BE2C (cell line): Measurements from ENCODE around the gene THAP4.

Experiments
- DNase-seq: peaks from one replicate; pipeline ENCODE4 v3.0.0-alpha.2; 2020
- H3K27me3 ChIP-seq: fragments of 250-450 bp; sonication (Bioruptor Pico); 2 replicates; pipeline ENCODE4 v1.5.1; 2020; ENCODE audit warnings: mild to moderate bottlenecking
- H3K36me3 ChIP-seq: fragments of 250-450 bp; sonication (Bioruptor Pico); 2 replicates; pipeline ENCODE4 v1.5.1; 2020; ENCODE audit warnings: mild to moderate bottlenecking
- H3K4me1 ChIP-seq: fragments of 250-450 bp; sonication (Bioruptor Pico); 2 replicates; pipeline ENCODE4 v1.5.1; 2020
- H3K4me3 ChIP-seq: 2 replicates; pipeline ENCODE4 v1.5.1; 2011; ENCODE audit warnings: low read depth, low read length
- H3K9me3 ChIP-seq: fragments of 250-450 bp; sonication (Bioruptor Pico); 2 replicates; pipeline ENCODE4 v1.5.1; 2020
- TF ChIP-seq, protein P1 (sequence below): IDR thresholded peaks from 2 replicates; pipeline ENCODE4 v1.5.1; 2012; ENCODE audit warnings: mild to moderate bottlenecking, low read depth, low read length

The THAP4 gene

DNA sequence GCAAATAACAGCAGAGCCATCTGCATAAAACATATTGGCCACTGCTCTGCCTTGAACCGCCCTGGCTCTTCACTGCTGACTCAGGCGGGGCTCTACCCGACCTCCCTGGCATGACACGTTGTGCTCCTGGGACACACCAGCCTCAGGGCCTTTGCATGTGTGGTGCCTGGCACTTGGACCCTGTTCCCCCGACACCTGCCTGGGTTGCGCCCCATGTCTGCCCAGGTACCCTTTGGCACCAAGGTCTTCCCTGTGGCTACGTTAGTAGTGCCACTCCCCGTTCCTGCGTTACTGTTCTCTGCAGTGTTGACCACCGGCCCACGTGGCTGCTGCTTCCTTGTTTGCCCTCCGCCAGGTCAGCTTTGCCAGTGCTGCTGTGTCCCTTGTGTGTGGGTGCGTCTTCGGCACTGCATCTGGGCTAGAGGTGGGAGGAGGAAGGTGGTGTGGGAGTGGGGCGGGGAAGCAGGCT lies 20.9 kb upstream of the THAP4 start:
- TF ChIP-seq, protein P1, sequence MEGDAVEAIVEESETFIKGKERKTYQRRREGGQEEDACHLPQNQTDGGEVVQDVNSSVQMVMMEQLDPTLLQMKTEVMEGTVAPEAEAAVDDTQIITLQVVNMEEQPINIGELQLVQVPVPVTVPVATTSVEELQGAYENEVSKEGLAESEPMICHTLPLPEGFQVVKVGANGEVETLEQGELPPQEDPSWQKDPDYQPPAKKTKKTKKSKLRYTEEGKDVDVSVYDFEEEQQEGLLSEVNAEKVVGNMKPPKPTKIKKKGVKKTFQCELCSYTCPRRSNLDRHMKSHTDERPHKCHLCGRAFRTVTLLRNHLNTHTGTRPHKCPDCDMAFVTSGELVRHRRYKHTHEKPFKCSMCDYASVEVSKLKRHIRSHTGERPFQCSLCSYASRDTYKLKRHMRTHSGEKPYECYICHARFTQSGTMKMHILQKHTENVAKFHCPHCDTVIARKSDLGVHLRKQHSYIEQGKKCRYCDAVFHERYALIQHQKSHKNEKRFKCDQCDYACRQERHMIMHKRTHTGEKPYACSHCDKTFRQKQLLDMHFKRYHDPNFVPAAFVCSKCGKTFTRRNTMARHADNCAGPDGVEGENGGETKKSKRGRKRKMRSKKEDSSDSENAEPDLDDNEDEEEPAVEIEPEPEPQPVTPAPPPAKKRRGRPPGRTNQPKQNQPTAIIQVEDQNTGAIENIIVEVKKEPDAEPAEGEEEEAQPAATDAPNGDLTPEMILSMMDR: no peak
- Histone ChIP-seq H3K27me3 (no peaks in the 10 kb centered on the region), H3K4me1 (no peaks in the 10 kb centered on the region), H3K36me3 (peaks cover 54% of the 10 kb centered on the region), H3K4me3 (no peak overlapping the region), H3K9me3 (no peaks in the 10 kb centered on the region)
- DNase-seq: no peak

DNA sequence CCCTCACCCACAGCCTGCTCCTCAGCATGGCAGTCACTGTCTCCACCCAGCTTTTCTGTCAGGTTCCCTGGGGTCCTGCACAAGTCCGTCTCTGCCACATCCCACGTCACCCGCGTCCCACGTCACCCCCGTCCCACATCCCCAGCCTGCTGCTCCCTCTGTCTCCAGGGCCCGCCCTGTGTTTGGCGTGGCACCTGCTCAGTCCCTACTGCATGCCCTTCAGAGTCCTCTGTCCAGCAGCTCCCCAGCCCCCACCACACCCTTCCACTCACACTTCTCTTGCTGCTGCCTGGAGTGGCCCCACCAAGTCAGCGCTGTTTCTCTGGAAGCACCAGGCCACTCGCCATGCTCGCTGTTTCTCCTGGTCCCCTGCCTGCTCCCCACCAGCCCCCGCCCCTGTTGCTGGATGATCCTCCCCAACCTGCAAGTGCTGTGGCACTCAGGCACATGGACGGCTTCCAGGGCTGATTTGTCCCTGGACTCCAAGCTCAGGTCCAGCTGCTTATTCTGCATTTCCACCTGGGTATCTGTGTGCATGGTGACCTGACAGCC lies 19.3 kb upstream of the THAP4 start:
- no peaks in the 10 kb centered on the region for H3K4me1 ChIP-seq
- H3K4me3 ChIP-seq: no peak overlapping the region
- TF ChIP-seq, protein P1: no peak
- no peaks in the 10 kb centered on the region for H3K9me3 ChIP-seq
- H3K36me3 ChIP-seq: peaks cover 70% of the 10 kb centered on the region
- H3K27me3 ChIP-seq: no peaks in the 10 kb centered on the region
- DNase-seq: no peak

DNA sequence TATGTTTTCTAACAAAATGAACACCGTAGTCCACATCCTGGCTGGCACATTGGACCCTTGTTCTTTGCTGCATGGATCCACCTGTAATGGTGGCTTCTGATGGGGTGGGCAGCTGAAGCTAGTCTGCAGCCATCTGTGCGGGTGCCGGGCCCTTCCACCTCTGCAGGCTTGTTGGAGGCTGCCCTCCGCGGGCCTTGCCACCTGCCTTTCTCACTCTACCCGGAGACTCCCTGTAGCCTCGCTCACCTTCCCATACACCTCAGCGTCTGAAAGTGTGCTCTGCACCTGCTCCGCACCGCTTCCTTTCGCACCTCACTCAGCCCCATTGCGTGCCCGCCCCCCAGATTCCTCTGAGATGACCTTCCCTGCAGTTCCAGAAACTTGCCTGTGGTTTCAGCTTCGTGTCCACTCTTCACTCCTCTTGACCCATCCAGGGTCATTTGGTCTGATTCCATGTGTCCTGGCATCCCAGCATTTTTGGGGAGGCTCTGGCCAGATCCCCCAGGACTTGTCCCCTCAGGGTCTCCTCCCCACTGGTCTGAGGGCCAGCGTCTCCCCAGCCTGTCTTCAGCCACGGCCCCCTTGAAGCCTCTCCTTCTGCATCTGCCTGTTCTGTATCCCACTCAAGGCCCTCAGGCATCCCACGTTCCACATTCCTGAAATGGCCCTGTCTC lies 18.7 kb upstream of the THAP4 start:
- no peaks in the 10 kb centered on the region for H3K9me3 ChIP-seq
- no peaks in the 10 kb centered on the region for H3K27me3 ChIP-seq
- peaks cover 74% of the 10 kb centered on the region for H3K36me3 ChIP-seq
- no peaks in the 10 kb centered on the region for H3K4me1 ChIP-seq
- TF ChIP-seq, protein P1: no peak
- no peak overlapping the region for H3K4me3 ChIP-seq
- no peak for DNase-seq

DNA sequence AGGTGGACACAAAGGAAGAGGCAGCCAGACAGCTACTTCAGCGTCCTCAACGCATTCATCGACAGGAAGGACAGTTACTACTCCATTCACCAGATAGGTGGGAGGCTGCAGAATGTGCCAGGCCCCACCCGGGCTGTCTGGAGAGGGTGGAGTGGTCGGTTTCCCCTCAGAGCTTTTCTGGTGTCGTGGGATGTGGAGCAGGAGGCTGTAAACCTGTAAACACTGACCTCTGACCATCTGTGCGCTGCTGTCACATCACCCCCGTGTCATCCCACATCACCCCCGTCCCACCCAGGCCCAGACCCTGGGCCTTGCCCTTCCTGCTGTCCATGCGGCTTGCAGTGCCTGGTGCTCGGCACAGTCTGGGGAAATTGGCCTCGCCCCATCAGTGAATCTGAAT lies 17.6 kb upstream of the THAP4 start:
- Histone ChIP-seq H3K27me3 (no peaks in the 10 kb centered on the region), H3K4me3 (no peak overlapping the region), H3K9me3 (no peaks in the 10 kb centered on the region), H3K36me3 (peaks cover 65% of the 10 kb centered on the region), H3K4me1 (no peaks in the 10 kb centered on the region)
- no peak for DNase-seq
- TF ChIP-seq, protein P1: no peak

DNA sequence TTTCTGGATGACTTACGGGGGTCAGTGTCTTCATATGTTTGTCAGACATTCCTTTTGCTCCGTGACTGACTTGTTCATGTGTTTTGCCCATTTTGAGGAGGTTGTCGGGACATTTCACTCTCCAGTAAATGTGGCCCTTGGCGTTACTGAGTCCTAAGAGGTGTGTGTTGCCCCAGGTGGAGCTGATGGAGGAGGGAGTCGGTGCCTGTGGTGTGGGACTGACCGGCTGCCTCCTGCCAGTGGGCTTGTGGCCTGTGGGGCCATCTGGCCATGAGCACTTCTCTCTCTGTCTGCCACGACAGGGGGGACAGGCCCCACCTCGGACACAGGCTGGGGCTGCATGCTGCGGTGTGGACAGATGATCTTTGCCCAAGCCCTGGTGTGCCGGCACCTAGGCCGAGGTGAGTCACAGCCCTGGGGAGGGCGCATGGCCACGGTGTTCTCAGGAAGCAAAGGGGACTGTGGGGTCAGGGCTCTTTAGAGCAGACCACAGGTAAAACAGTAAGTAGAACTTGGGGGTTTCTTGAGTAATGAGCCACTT lies 16.3 kb upstream of the THAP4 start:
- no peak for DNase-seq
- TF ChIP-seq, protein P1: no peak
- peaks cover 59% of the 10 kb centered on the region for H3K36me3 ChIP-seq
- H3K27me3 ChIP-seq: no peaks in the 10 kb centered on the region
- H3K9me3 ChIP-seq: no peaks in the 10 kb centered on the region
- no peaks in the 10 kb centered on the region for H3K4me1 ChIP-seq
- H3K4me3 ChIP-seq: no peak overlapping the region

DNA sequence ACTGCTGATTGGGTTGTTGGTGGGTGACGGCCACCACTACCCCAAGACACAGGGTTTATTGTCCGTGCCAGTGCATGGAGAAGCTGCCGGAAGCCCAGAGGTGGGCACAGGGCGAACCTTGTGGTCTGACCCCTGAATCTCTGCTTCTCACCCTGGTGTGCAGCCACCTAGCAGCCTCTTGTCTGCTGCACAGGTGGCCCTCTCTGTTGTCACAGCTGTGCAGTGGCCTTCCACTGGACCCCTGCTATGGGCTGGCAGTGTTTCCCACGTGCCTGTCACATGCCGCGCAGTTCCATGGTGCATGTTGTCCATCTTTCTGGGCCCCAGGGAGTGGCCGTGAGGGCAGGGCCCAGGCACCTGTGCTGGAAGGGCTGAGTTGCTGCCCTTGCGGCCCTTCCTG lies 15.8 kb upstream of the THAP4 start:
- peaks cover 57% of the 10 kb centered on the region for H3K36me3 ChIP-seq

More for the DNA sequence above, 15.8 kb upstream of the THAP4 start:
- Histone ChIP-seq H3K9me3 (no peaks in the 10 kb centered on the region), H3K4me3 (no peak overlapping the region), H3K4me1 (no peaks in the 10 kb centered on the region), H3K27me3 (no peaks in the 10 kb centered on the region)
- DNase-seq: no peak
- TF ChIP-seq, protein P1: no peak
